ENCODE measurements around the gene EXOSC1.
"Not testable (repeated sequence)": the region's sequence is repeated elsewhere in the genome, so short reads cannot be mapped to it uniquely, and the experiment has no call there.

The EXOSC1 gene

GRCh38 chr10:97407952-97408248 is 37.9 kb downstream of the EXOSC1 start:
- DNase-seq (ENCODE audit: low read depth): no peak

DNA sequence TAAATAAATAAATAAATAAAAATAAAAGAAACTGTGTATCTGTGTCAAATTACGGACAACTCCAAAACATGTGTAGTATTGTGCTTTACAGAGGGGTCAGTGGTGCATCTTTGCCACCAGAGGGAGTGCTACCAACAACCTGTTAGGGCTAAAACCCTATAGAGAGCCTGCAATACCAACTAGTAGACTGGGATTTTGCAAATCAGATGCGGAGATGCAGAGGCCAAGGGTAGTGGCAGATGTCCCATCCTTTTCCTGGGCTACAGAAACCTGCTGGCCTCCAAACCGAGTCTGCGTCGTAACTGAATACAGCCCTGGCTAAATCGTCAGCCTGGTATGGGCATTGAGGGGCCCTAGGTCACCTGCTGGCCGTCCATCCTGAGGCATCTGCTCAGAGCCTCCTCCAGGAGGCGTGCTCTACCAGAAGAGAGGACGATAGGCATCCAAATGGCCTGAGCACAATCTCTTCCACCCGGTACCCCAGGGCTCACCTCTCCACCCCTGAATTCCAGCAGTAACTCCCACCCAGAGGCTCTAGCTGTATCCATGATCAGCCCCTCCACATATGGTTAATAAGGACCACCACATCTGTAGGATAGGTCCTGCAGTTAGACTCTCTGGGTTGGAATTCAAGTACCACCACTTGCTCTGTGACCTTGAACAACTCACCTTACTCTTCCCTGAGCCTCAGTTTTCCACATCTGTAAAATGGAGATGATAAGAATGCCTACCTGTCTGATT is 38.4 kb downstream of the EXOSC1 start:
- DNase-seq (ENCODE audit: low read depth): peak; percentile 73

GRCh38 chr10:97406483-97406882 is 39.3 kb downstream of the EXOSC1 start:
- DNase-seq (ENCODE audit: low read depth): not testable (repeated sequence)

- no peak for DNase-seq (ENCODE audit: low read depth)
These were observed 39.7 kb downstream of the EXOSC1 start for GRCh38 chr10:97406064-97406463.

DNA sequence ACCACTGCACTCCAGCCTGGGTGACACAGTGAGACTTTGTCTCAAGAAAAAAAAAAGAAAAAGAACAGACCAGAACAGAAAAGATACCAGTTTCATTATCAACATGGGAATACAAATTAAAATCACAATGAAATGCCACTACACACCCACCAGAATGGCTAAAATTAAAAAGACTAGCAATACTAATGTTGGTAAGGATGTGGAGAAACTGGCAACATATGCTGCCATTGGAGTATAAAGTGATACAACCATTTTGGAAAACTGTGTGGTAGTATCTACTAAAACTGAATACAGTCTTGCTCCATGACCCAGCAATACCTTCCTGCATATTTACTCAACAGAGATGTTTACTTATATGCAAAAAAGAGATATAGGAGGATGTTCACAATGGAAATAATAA is 41.8 kb downstream of the EXOSC1 start:
- no peak for DNase-seq (ENCODE audit: low read depth)

GRCh38 chr10:97401455-97401919 is 44.3 kb downstream of the EXOSC1 start:
- no peak for DNase-seq (ENCODE audit: low read depth)

GRCh38 chr10:97400665-97401454 is 44.9 kb downstream of the EXOSC1 start, which contains the start of gene RRP12:
TSS of gene RRP12 (minus strand) at chr10:97401340. CDS start at chr10:97401231, 109 bp downstream.
- DNase-seq (ENCODE audit: low read depth): peak; percentile 93

DNA sequence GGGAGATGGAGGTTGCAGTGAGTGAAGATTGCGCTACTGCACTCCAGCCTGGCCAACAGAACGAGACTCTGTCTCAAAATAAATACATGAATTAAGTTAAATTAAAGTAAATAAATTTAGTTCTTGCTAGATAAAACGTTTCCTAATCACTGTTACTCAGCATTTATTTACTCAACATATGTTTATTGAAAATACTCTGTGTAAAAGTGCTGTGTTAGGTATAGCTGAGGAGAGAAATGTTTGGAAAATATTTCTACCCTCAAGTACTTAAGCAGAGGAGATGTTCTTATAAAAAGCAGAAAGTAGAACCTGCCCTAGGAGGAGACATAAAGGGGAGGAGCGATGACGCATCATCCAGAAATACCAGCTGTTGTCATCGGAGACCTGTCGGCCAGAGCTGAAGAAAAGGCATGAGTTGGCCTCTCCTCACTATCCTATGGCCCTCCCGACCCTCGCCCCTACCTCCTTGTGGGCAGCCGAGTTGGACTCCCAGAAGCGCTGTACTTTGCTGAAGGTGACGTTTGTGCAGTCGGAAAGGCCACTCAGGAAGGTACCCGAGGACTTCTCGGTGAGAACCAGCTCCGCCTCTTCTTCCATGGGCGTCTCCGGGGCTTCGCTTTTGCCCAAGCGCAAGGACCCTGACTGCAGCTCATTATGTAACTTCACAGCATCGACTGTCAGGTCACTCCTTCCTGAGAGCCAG is 45.8 kb downstream of the EXOSC1 start:
- DNase-seq (ENCODE audit: low read depth): peak; percentile 53

DNA sequence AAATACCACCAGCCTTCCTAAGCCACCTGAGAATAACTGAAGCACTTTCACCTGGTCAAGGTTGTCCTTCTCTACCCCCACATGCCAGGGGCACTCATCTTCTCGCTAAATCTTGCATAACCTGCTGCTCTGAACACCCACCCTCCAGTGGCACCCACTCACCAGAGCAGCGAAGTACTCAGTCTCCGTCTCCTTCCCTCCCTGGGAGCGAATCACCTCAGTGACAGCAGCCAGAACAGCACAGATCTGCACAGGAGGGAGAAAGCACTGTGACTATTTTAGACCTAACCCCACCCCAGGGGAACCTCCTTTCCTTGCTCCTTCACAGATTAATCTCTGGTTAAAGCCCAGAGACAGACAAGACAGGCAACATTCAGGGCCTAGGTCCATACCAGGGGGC is 49.8 kb downstream of the EXOSC1 start:
- DNase-seq (ENCODE audit: low read depth): no peak

DNA sequence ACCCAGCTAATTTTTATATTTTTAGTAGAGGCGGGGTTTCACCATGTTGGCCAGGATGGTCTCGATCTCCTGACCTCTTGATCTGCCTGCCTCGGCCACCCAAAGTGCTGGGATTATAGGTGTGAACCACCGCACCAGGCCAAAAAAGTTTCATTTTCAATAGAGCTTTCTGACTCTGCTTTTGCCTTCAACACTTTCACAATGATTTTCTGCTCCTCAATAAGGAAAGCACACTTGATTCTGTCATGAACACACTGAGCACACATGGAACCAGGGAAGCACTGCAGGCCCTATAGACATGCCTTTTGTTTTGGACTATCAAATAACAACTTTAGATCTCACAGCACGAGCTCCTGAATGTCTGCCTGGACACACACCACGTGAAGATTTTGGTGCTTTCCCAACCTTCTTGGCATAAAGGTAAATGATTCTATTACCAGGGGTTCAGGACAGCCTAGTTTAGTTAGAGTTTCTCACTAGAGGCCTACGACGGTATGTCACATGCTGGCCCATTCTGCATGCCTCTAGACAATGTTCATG is 52.7 kb downstream of the EXOSC1 start:
- no peak for DNase-seq (ENCODE audit: low read depth)

DNA sequence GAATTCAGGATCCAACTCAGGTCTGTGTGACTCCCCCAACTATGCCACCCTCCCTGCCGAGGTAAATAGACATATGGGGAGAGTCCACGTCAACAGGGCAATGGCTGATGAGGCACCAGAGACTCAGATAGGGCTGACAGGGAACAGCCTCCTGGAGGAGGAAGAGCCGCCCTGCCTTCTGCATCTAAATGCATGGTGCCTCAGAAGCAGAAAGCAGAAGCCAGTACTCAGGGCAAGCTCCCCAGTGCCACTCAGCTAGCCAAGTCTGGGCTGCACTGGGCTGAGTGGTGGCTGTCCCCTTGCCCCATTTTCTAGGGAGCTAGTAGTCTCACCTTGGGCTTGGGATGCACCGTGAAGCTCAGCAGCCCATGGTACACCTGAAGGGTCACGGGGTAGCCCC is 55.7 kb downstream of the EXOSC1 start:
- DNase-seq (ENCODE audit: low read depth): no peak

GRCh38 chr10:97388152-97388551 is 57.7 kb downstream of the EXOSC1 start:
- DNase-seq (ENCODE audit: low read depth): no peak

Measured in HS-5 (cell line).